ENCODE results near the gene ECI2. TPM values are rescaled to one million over a fixed set of nuclear protein-coding genes. Genes with fewer than 3 reads are reported as not detected.
A peak's percentile ranks its signal among the peaks of the same experiment; 100 is the strongest.

ECI2 gene
- total and polyA plus RNA-seq, 2 of the 13 experiments (the other 11 are each of a cell fraction or from before 2014, with no cell fraction given), result 78.5 to 228 TPM

GRCh38 chr6:4134841-4135664 lies at the start of gene ECI2 (continued):
- TF ChIP-seq PAXIP1 (CRISPR knock-in tag; conservative IDR thresholded peaks at IDR 0.05) (peak; percentile 47; the same call in 1 of the 2 replicates), XBP1 (CRISPR knock-in tag; IDR thresholded peaks at IDR 0.05) (no peak), ZNF784 (CRISPR knock-in tag; IDR thresholded peaks at IDR 0.05; ENCODE audit: borderline replicate concordance) (peak; percentile 51; the same call in 1 of the 2 replicates), KLF6 (CRISPR knock-in tag; IDR thresholded peaks at IDR 0.05) (no peak), PLSCR1 (CRISPR knock-in tag; IDR thresholded peaks at IDR 0.05; ENCODE audit: borderline replicate concordance) (0 out of 2 replicates have a peak, but pooled peaks have one; percentile 30), ARNT (IDR thresholded peaks at IDR 0.05) (no peak), TGIF2 (CRISPR knock-in tag; IDR thresholded peaks at IDR 0.05) (no peak), DR1 (CRISPR knock-in tag; IDR thresholded peaks at IDR 0.05) (peak; percentile 63; the same call in 1 of the 2 replicates), ZNF792 (CRISPR knock-in tag; IDR thresholded peaks at IDR 0.05) (no peak; the same call in 1 of the 2 replicates), ZNF687 (CRISPR knock-in tag; IDR thresholded peaks at IDR 0.05) (peak; percentile 84), SNAPC5 (CRISPR knock-in tag; IDR thresholded peaks at IDR 0.05; ENCODE audit: borderline replicate concordance) (no peak), MEIS1 (CRISPR knock-in tag; IDR thresholded peaks at IDR 0.05; ENCODE audit: borderline replicate concordance) (peak; percentile 78), E2F5 (CRISPR knock-in tag; conservative IDR thresholded peaks at IDR 0.05) (0 out of 2 replicates have a peak, but pooled peaks have one; percentile 43), ZNF431 (CRISPR knock-in tag; IDR thresholded peaks at IDR 0.05; ENCODE audit: borderline replicate concordance, low read depth) (no peak)

Measured in HepG2 (cell line).